HepG2 (cell line): ENCODE measurements around the gene ARFGEF3. TPM values are rescaled to one million over a fixed set of nuclear protein-coding genes. Genes with fewer than 3 reads are reported as not detected.
A peak's percentile ranks its signal among the peaks of the same experiment; 100 is the strongest.

ENCODE experiments used
- ASH2L ChIP-seq: fragments of 300-600, 200-600 bp; sonication (generic); IDR thresholded peaks from 2 replicates; pipeline ENCODE4 v1.7.0; 2017; ENCODE audit warnings: low read depth, mild to moderate bottlenecking, moderate library complexity, mixed read lengths, low read length; ENCODE audit not compliant: insufficient read length
- HDAC2 ChIP-seq: sonication (generic); formaldehyde crosslinking; IDR thresholded peaks from 2 replicates; pipeline ENCODE4 v1.4.0; 2020; ENCODE audit warnings: missing genetic modification reagents
- IKZF4 ChIP-seq: sonication (generic); formaldehyde crosslinking; IDR thresholded peaks from 2 replicates; pipeline ENCODE4 v1.5.1; 2020; ENCODE audit warnings: borderline replicate concordance, mild to moderate bottlenecking, low read depth, missing genetic modification reagents; ENCODE audit errors: not compliant biosample characterization
- KDM2A ChIP-seq: sonication (generic); formaldehyde crosslinking; IDR thresholded peaks from 2 replicates; pipeline ENCODE4 v1.4.0; 2020; ENCODE audit warnings: low read depth, missing genetic modification reagents, borderline replicate concordance
- MEF2D ChIP-seq: sonication (generic); formaldehyde crosslinking; IDR thresholded peaks from 2 replicates; pipeline ENCODE4 v1.5.1; 2020; ENCODE audit warnings: mild to moderate bottlenecking, missing genetic modification reagents
- MTERF4 ChIP-seq: sonication (generic); formaldehyde crosslinking; IDR thresholded peaks from 2 replicates; pipeline ENCODE4 v1.8.0; 2023; ENCODE audit warnings: mild to moderate bottlenecking, missing genetic modification reagents
- NFE2L1 ChIP-seq: sonication (generic); formaldehyde crosslinking; IDR thresholded peaks from 2 replicates; pipeline ENCODE4 v1.4.0; 2020; ENCODE audit warnings: missing genetic modification reagents, mild to moderate bottlenecking, borderline replicate concordance
- RAD21 ChIP-seq: fragments of 450-650 bp; formaldehyde crosslinking; IDR thresholded peaks from 2 replicates; pipeline ENCODE4 v1.5.0; 2020; ENCODE audit warnings: mild to moderate bottlenecking
- RXRA ChIP-seq: sonication (generic); formaldehyde crosslinking; IDR thresholded peaks from 2 replicates; pipeline ENCODE4 v1.5.1; 2020; ENCODE audit warnings: missing genetic modification reagents
- RXRB ChIP-seq: IDR thresholded peaks from 2 replicates; pipeline ENCODE4 v1.6.1; 2016; ENCODE audit warnings: borderline replicate concordance, missing genetic modification reagents, missing compliant biosample characterization
- SMC3 ChIP-seq: IDR thresholded peaks from 2 replicates; pipeline ENCODE4 v1.6.1; 2011; ENCODE audit warnings: low read length, improper control_type of control experiment
- TAF1 ChIP-seq: sonication (generic); formaldehyde crosslinking; IDR thresholded peaks from 2 replicates; pipeline ENCODE4 v1.4.0; 2020; ENCODE audit warnings: missing genetic modification reagents
- U2AF2 ChIP-seq: fragments of 200-400 bp; formaldehyde crosslinking; IDR thresholded peaks from 2 replicates; pipeline ENCODE4 v1.6.1; 2017; ENCODE audit warnings: low read depth, mild to moderate bottlenecking, low read length
- XRCC5 ChIP-seq: fragments of 200-400 bp; formaldehyde crosslinking; optimal IDR thresholded peaks from 2 replicates; pipeline ENCODE3; 2017; ENCODE audit warnings: mild to moderate bottlenecking, low read length
- YY1 ChIP-seq: IDR thresholded peaks from 2 replicates; pipeline ENCODE4 v1.6.1; 2011; ENCODE audit warnings: low read length, low read depth, moderate library complexity, mild to moderate bottlenecking; ENCODE audit not compliant: insufficient read depth, insufficient replicate concordance
- ZBTB8A ChIP-seq: sonication (generic); formaldehyde crosslinking; IDR thresholded peaks from 2 replicates; pipeline ENCODE4 v1.4.0; 2020; ENCODE audit warnings: mild to moderate bottlenecking, low read depth, missing genetic modification reagents, borderline replicate concordance
- ZFX ChIP-seq: sonication (generic); formaldehyde crosslinking; IDR thresholded peaks from 2 replicates; pipeline ENCODE4 v1.4.0; 2020; ENCODE audit warnings: mild to moderate bottlenecking, low read depth, missing genetic modification reagents, moderate library complexity
- ZNF383 ChIP-seq: sonication (generic); formaldehyde crosslinking; IDR thresholded peaks from 2 replicates; pipeline ENCODE4 v1.4.0; 2020; ENCODE audit warnings: missing genetic modification reagents, mild to moderate bottlenecking, borderline replicate concordance
- ZNF605 ChIP-seq: sonication (generic); formaldehyde crosslinking; IDR thresholded peaks from 2 replicates; pipeline ENCODE4 v1.8.0; 2022; ENCODE audit warnings: mild to moderate bottlenecking, missing genetic modification reagents
- ZNF619 ChIP-seq: sonication (generic); formaldehyde crosslinking; IDR thresholded peaks from 2 replicates; pipeline ENCODE4 v1.4.0; 2020; ENCODE audit warnings: mild to moderate bottlenecking, missing genetic modification reagents
- ZNF773 ChIP-seq: sonication (generic); formaldehyde crosslinking; IDR thresholded peaks from 2 replicates; pipeline ENCODE4 v1.4.0; 2020; ENCODE audit warnings: missing genetic modification reagents, borderline replicate concordance
- polyA plus RNA-seq, 8 experiments: library from polyadenylated mRNA; depleted of rRNA in 3 of 8; stranded (reverse) in 7 of 8; unstranded in 1 of 8; fragments of >200 nt; fragmentation: Illumina TruSeq in 4 of 8; extraction: Trizol in 4 of 8; gene quantifications; 2 replicates each; pipeline versions ENCODE4 v1.2.1 to v1.2.3, GENCODE V29; 2011 to 2016; ENCODE audit warnings: low read depth in 4 of 8, missing spikeins in 1 of 8, mixed read lengths in 1 of 8; ENCODE audit not compliant: insufficient read depth in 1 of 8
- total RNA-seq, 5 experiments: library from RNA; depleted of rRNA; stranded (reverse); fragments of >200 nt; fragmentation: Illumina TruSeq; extraction: Trizol; gene quantifications; 2 replicates each; pipeline ENCODE4 v1.2.3, GENCODE V29; 2016; ENCODE audit warnings: low read depth in 1 of 5
- TF ChIP-seq, protein P1 (sequence below): sonication (generic); formaldehyde crosslinking; IDR thresholded peaks from 2 replicates; pipeline ENCODE4 v1.5.1; 2020; ENCODE audit warnings: mild to moderate bottlenecking, moderate library complexity, missing genetic modification reagents
- TF ChIP-seq, protein P2 (sequence below): sonication (generic); formaldehyde crosslinking; IDR thresholded peaks from 2 replicates; pipeline ENCODE4 v1.5.0; 2020; ENCODE audit warnings: missing genetic modification reagents
- TF ChIP-seq, protein P3 (sequence below): sonication (generic); formaldehyde crosslinking; IDR thresholded peaks from 2 replicates; pipeline ENCODE4 v1.5.0; 2020; ENCODE audit warnings: missing genetic modification reagents, mild to moderate bottlenecking, borderline replicate concordance

Gene ARFGEF3
- total and polyA plus RNA-seq, 2 of the 13 experiments (the other 11 are each of a cell fraction or from before 2014, with no cell fraction given): 0.60 to 2.6 TPM

DNA sequence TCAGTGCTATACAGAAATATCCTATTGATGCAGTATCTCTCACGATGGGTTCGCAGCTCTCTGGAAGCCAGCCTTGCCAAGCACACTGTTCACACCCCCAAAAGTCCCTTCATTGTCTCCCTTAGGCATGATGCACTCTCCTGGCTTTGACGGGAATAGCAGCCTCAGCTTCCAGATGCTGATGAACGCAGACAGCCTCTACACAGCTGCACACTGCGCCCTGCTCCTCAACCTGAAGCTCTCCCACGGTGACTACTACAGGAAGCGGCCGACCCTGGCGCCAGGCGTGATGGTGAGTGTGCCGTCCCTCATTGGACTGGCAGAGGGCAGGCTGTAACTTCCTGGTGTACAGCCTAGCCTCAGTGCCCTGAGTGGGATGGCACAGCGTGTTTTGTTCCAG lies 116.6 kb downstream of the ARFGEF3 start (continued):
- TF ChIP-seq ZNF605 (0 out of 2 replicates have a peak, but pooled peaks have one; percentile 33), RXRB (CRISPR knock-in tag) (peak; percentile 33; the same call in 1 of the 2 replicates), IKZF4 (no peak), NFE2L1 (no peak), RXRA (CRISPR knock-in tag) (peak; percentile 40), ZFX (CRISPR knock-in tag) (peak; percentile 36; the same call in 1 of the 2 replicates), HDAC2 (CRISPR knock-in tag) (no peak), ZNF383 (CRISPR knock-in tag) (no peak), YY1 (peak; percentile 17), KDM2A (0 out of 2 replicates have a peak, but pooled peaks have one; percentile 34), TAF1 (CRISPR knock-in tag) (no peak), ASH2L (no peak), XRCC5 (peak; percentile 65), ZBTB8A (CRISPR knock-in tag) (no peak), SMC3 (peak; percentile 94), ZNF773 (no peak), U2AF2 (no peak), MEF2D (CRISPR knock-in tag) (0 out of 2 replicates have a peak, but pooled peaks have one; percentile 36), MTERF4 (CRISPR knock-in tag) (no peak), RAD21 (CRISPR knock-in tag) (peak; percentile 72; the same call in 1 of the 2 replicates), ZNF619 (CRISPR knock-in tag) (0 out of 2 replicates have a peak, but pooled peaks have one; percentile 25)
- TF ChIP-seq, protein P1, sequence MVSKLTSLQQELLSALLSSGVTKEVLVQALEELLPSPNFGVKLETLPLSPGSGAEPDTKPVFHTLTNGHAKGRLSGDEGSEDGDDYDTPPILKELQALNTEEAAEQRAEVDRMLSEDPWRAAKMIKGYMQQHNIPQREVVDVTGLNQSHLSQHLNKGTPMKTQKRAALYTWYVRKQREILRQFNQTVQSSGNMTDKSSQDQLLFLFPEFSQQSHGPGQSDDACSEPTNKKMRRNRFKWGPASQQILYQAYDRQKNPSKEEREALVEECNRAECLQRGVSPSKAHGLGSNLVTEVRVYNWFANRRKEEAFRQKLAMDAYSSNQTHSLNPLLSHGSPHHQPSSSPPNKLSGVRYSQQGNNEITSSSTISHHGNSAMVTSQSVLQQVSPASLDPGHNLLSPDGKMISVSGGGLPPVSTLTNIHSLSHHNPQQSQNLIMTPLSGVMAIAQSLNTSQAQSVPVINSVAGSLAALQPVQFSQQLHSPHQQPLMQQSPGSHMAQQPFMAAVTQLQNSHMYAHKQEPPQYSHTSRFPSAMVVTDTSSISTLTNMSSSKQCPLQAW (CRISPR knock-in tag): 0 out of 2 replicates have a peak, but pooled peaks have one; percentile 47
- TF ChIP-seq, protein P2, sequence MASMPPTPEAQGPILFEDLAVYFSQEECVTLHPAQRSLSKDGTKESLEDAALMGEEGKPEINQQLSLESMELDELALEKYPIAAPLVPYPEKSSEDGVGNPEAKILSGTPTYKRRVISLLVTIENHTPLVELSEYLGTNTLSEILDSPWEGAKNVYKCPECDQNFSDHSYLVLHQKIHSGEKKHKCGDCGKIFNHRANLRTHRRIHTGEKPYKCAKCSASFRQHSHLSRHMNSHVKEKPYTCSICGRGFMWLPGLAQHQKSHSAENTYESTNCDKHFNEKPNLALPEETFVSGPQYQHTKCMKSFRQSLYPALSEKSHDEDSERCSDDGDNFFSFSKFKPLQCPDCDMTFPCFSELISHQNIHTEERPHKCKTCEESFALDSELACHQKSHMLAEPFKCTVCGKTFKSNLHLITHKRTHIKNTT (CRISPR knock-in tag): no peak
- TF ChIP-seq, protein P3, sequence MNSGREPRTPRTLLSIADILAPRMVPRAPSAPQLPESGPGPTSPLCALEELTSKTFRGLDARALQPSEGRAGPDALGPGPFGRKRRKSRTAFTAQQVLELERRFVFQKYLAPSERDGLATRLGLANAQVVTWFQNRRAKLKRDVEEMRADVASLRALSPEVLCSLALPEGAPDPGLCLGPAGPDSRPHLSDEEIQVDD (CRISPR knock-in tag): 0 out of 2 replicates have a peak, but pooled peaks have one; percentile 22
